ENCODE data around the gene FAM83F.

Gene FAM83F

GRCh38 chr22:40026641-40027040, 31.9 kb downstream of the FAM83F start:
- TF ChIP-seq CTCF (IDR thresholded peaks at IDR 0.05), result no peak

- no peak for TF ChIP-seq CTCF (IDR thresholded peaks at IDR 0.05)
Measured at GRCh38 chr22:40027191-40028097, 32.7 kb downstream of the FAM83F start.

GRCh38 chr22:40028098-40028425, 33.3 kb downstream of the FAM83F start:
- no peak for TF ChIP-seq CTCF (IDR thresholded peaks at IDR 0.05)

- TF ChIP-seq CTCF (IDR thresholded peaks at IDR 0.05), result no peak
Measured at GRCh38 chr22:40029189-40029890, 34.6 kb downstream of the FAM83F start.

- TF ChIP-seq CTCF (IDR thresholded peaks at IDR 0.05), result no peak
Measured at GRCh38 chr22:40030026-40030757, 35.4 kb downstream of the FAM83F start.

- no peak for TF ChIP-seq CTCF (IDR thresholded peaks at IDR 0.05)
Measured at GRCh38 chr22:40030758-40031095, 36.0 kb downstream of the FAM83F start.

- no peak for TF ChIP-seq CTCF (IDR thresholded peaks at IDR 0.05)
Measured at GRCh38 chr22:40031766-40032470, 37.2 kb downstream of the FAM83F start.

Measured in LNCAP (cell line).